MM.1S (cell line): Measurements from ENCODE around the gene TPD52L2.

Source experiments
- EZH2 ChIP-seq: fragments of 300-600 bp; sonication (generic); optimal IDR thresholded peaks from 2 replicates; pipeline ENCODE3; 2017; ENCODE audit warnings: low read depth, mild to moderate bottlenecking, antibody characterized with exemption, low read length, mixed read lengths
- EZH2phosphoT487 ChIP-seq: fragments of 300-600 bp; sonication (generic); IDR thresholded peaks from 2 replicates; pipeline ENCODE4 v1.6.1; 2018; ENCODE audit warnings: antibody characterized with exemption, low read length
- TF ChIP-seq, protein P1 (sequence below): fragments of 300-600 bp; sonication (generic); IDR thresholded peaks from 2 replicates; pipeline ENCODE4 v1.5.1; 2016; ENCODE audit warnings: antibody characterized with exemption, low read length, mixed read lengths

DNA sequence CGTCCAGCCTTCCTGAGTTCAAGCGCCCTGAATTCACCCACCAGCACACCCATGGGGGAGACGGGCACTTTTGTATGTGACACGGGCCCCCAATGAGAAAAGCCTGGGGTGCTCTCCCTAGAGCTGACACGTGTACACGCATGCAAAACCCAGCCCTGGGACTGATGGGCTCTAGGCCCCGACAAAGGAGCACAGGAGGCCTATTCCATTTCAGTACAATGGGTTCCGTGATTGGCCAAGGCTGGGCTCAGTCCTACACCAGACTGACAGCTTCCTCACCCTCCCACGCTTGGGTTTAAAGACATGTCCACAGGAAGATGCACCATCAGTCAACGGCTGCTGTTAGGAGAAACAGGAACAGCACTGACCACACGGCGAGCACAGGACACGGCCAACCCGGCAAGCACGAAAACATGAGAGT lies 42.8 kb upstream of the TPD52L2 start:
- TF ChIP-seq, protein P1, sequence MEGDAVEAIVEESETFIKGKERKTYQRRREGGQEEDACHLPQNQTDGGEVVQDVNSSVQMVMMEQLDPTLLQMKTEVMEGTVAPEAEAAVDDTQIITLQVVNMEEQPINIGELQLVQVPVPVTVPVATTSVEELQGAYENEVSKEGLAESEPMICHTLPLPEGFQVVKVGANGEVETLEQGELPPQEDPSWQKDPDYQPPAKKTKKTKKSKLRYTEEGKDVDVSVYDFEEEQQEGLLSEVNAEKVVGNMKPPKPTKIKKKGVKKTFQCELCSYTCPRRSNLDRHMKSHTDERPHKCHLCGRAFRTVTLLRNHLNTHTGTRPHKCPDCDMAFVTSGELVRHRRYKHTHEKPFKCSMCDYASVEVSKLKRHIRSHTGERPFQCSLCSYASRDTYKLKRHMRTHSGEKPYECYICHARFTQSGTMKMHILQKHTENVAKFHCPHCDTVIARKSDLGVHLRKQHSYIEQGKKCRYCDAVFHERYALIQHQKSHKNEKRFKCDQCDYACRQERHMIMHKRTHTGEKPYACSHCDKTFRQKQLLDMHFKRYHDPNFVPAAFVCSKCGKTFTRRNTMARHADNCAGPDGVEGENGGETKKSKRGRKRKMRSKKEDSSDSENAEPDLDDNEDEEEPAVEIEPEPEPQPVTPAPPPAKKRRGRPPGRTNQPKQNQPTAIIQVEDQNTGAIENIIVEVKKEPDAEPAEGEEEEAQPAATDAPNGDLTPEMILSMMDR, result no peak
- TF ChIP-seq EZH2 (no peak), EZH2phosphoT487 (no peak)
